OCI-LY1 (cell line): Measurements from ENCODE around the gene MAGI1.

Experiments
- H2AFZ ChIP-seq: fragments of 200-600 bp; sonication (generic), shearing (Covaris generic); 2 replicates; pipeline ENCODE4 v1.6.0; 2014; ENCODE audit warnings: antibody characterized with exemption, mild to moderate bottlenecking, low read length
- H3F3A ChIP-seq: fragments of 200-600 bp; sonication (generic), shearing (Covaris generic); 2 replicates; pipeline ENCODE4 v1.6.0; 2014; ENCODE audit warnings: mild to moderate bottlenecking, antibody characterized with exemption, low read length, moderate library complexity; ENCODE audit not compliant: insufficient read depth
- H3K27ac ChIP-seq: fragments of 200-600 bp; sonication (generic); 2 replicates; pipeline ENCODE4 v1.5.1; 2014; ENCODE audit warnings: low read length, mixed run types, mild to moderate bottlenecking, low read depth; ENCODE audit not compliant: poor library complexity, severe bottlenecking
- H3K27me3 ChIP-seq: fragments of 200-600 bp; sonication (generic); 2 replicates; pipeline ENCODE4 v1.6.0; 2014; ENCODE audit warnings: antibody characterized with exemption, mild to moderate bottlenecking, low read length, moderate library complexity; ENCODE audit not compliant: insufficient read depth
- H3K36me3 ChIP-seq: fragments of 200-600 bp; sonication (generic); 2 replicates; pipeline ENCODE4 v1.6.1; 2014; ENCODE audit warnings: mild to moderate bottlenecking, antibody characterized with exemption, low read length, moderate library complexity, mixed read lengths; ENCODE audit not compliant: insufficient read depth
- H3K4me1 ChIP-seq: fragments of 200-600 bp; sonication (generic); 2 replicates; pipeline ENCODE4 v1.5.1; 2014; ENCODE audit warnings: mild to moderate bottlenecking, low read length, moderate library complexity; ENCODE audit not compliant: insufficient read depth, severe bottlenecking
- H3K4me2 ChIP-seq: fragments of 200-600 bp; sonication (generic), shearing (Covaris generic); 2 replicates; pipeline ENCODE4 v1.6.1; 2014; ENCODE audit warnings: low read length
- H3K4me3 ChIP-seq: fragments of 200-600 bp; sonication (generic); 2 replicates; pipeline ENCODE4 v1.5.1; 2014; ENCODE audit warnings: low read length, low read depth, mild to moderate bottlenecking, mixed read lengths; ENCODE audit not compliant: poor library complexity, severe bottlenecking
- H3K79me2 ChIP-seq: fragments of 200-600 bp; shearing (Covaris generic); 2 replicates; pipeline ENCODE4 v1.6.1; 2016; ENCODE audit warnings: mixed run types, low read length, mixed read lengths; ENCODE audit not compliant: insufficient read depth
- H3K9ac ChIP-seq: fragments of 200-600 bp; sonication (generic), shearing (Covaris generic); 2 replicates; pipeline ENCODE4 v1.6.1; 2014; ENCODE audit warnings: mild to moderate bottlenecking, low read length, mixed read lengths
- H3K9me2 ChIP-seq: fragments of 200-600 bp; sonication (generic), shearing (Covaris generic); 2 replicates; pipeline ENCODE4 v1.6.1; 2014; ENCODE audit warnings: low read depth, mild to moderate bottlenecking, low read length, mixed read lengths
- H3K9me3 ChIP-seq: fragments of 200-600 bp; shearing (Covaris generic); 2 replicates; pipeline ENCODE4 v1.6.1; 2014; ENCODE audit warnings: low read length, mixed read lengths
- H4K20me1 ChIP-seq: fragments of 200-600 bp; sonication (generic), shearing (Covaris generic); 2 replicates; pipeline ENCODE4 v1.6.0; 2016; ENCODE audit warnings: mild to moderate bottlenecking, low read length; ENCODE audit not compliant: insufficient read depth
- EZH2 ChIP-seq: fragments of 200-600 bp; sonication (generic), shearing (Covaris generic); IDR thresholded peaks from 2 replicates; pipeline ENCODE4 v1.8.0; 2017; ENCODE audit warnings: borderline replicate concordance, mixed run types, mild to moderate bottlenecking, antibody characterized with exemption, low read length, moderate library complexity, mixed read lengths
- TF ChIP-seq, protein P1 (sequence below): fragments of 200-600 bp; sonication (generic), shearing (Covaris generic); IDR thresholded peaks from 2 replicates; pipeline ENCODE4 v1.5.1; 2017; ENCODE audit warnings: mild to moderate bottlenecking, antibody characterized with exemption, low read length, moderate library complexity, mixed read lengths

The MAGI1 gene

DNA sequence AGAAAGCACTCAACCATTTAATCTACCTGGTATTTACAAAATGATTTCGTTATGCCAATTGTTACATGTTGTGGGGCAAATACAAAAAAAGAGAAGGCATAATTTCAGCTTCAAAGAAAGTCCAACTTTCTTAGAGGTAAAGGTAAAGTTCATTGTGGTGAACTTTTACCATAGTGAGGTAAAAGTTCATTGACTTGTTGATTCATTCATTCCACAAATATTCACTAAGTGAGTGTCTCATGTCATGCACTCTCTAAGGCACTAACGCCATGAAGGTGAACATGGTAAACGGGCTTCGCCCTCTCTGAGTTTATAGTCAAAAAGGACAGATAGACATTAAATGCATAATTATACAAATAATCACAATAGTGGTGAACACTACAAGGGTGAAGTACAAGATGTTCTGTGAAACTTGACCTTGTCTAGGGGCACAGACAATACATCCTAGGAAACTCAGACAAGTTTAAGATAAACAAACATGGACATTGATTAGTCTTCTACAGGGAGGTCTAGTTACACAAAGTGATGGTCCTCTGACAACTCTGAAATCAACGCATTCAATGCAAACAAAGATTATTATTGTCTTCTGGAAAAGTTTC lies 378.6 kb downstream of the MAGI1 start:
- Histone ChIP-seq H3F3A (no peaks in the 10 kb centered on the region), H3K36me3 (no peaks in the 10 kb centered on the region), H4K20me1 (no peaks in the 10 kb centered on the region), H3K4me3 (no peak overlapping the region), H3K79me2 (no peaks in the 10 kb centered on the region), H2AFZ (no peak overlapping the region), H3K4me2 (no peak overlapping the region), H3K9me2 (no peaks in the 10 kb centered on the region), H3K27ac (no peak overlapping the region), H3K27me3 (no peaks in the 10 kb centered on the region), H3K4me1 (no peaks in the 10 kb centered on the region), H3K9ac (no peak overlapping the region), H3K9me3 (no peaks in the 10 kb centered on the region)
- no peak for TF ChIP-seq EZH2
- TF ChIP-seq, protein P1, sequence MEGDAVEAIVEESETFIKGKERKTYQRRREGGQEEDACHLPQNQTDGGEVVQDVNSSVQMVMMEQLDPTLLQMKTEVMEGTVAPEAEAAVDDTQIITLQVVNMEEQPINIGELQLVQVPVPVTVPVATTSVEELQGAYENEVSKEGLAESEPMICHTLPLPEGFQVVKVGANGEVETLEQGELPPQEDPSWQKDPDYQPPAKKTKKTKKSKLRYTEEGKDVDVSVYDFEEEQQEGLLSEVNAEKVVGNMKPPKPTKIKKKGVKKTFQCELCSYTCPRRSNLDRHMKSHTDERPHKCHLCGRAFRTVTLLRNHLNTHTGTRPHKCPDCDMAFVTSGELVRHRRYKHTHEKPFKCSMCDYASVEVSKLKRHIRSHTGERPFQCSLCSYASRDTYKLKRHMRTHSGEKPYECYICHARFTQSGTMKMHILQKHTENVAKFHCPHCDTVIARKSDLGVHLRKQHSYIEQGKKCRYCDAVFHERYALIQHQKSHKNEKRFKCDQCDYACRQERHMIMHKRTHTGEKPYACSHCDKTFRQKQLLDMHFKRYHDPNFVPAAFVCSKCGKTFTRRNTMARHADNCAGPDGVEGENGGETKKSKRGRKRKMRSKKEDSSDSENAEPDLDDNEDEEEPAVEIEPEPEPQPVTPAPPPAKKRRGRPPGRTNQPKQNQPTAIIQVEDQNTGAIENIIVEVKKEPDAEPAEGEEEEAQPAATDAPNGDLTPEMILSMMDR = no peak

- no peaks in the 10 kb centered on the region for H3K9me3 ChIP-seq
- no peaks in the 10 kb centered on the region for H3K79me2 ChIP-seq
- no peaks in the 10 kb centered on the region for H4K20me1 ChIP-seq
- H3K4me3 ChIP-seq = no peak overlapping the region
- H2AFZ ChIP-seq = no peak overlapping the region
- TF ChIP-seq, protein P1 = no peak
- no peak for TF ChIP-seq EZH2
- no peak overlapping the region for H3K4me2 ChIP-seq
- no peaks in the 10 kb centered on the region for H3K9me2 ChIP-seq
- H3K9ac ChIP-seq = no peak overlapping the region
- H3K36me3 ChIP-seq = no peaks in the 10 kb centered on the region
- H3K4me1 ChIP-seq = no peaks in the 10 kb centered on the region
- no peak overlapping the region for H3K27ac ChIP-seq
- no peaks in the 10 kb centered on the region for H3F3A ChIP-seq
- H3K27me3 ChIP-seq = no peaks in the 10 kb centered on the region
Observed at GRCh38 chr3:65659396-65659795, 379.3 kb downstream of the MAGI1 start.

- H3K9ac ChIP-seq = no peak overlapping the region
- TF ChIP-seq, protein P1 = no peak
- TF ChIP-seq EZH2 = no peak
- no peaks in the 10 kb centered on the region for H3K36me3 ChIP-seq
- H3K27ac ChIP-seq = no peak overlapping the region
- no peak overlapping the region for H2AFZ ChIP-seq
- no peaks in the 10 kb centered on the region for H3K79me2 ChIP-seq
- no peaks in the 10 kb centered on the region for H3K9me3 ChIP-seq
- H3K27me3 ChIP-seq = no peaks in the 10 kb centered on the region
- no peaks in the 10 kb centered on the region for H4K20me1 ChIP-seq
- no peak overlapping the region for H3K4me2 ChIP-seq
- H3K4me1 ChIP-seq = no peaks in the 10 kb centered on the region
- H3F3A ChIP-seq = no peaks in the 10 kb centered on the region
- H3K9me2 ChIP-seq = no peaks in the 10 kb centered on the region
- no peak overlapping the region for H3K4me3 ChIP-seq
Observed at GRCh38 chr3:65658401-65658800, 380.3 kb downstream of the MAGI1 start.
